Endothelial cell of umbilical vein (primary cell): Measurements from ENCODE around the gene STK32C. TPM values are rescaled to one million over a fixed set of nuclear protein-coding genes. Genes with fewer than 3 reads are reported as not detected.

Experiments
- BruUV-seq: library from RNA; stranded (reverse); fragments of 400-500 nt; replicated peaks from 2 replicates; lab custom pipeline; 2021; lab: Mats Ljungman, UMichigan
- CTCF ChIA-PET: fragments of 300-600, 350-600 bp; sonication (Branson Sonifier 250); formaldehyde crosslinking; loops from one replicate; lab custom pipeline; 2021; ENCODE audit warnings: antibody characterized with exemption, inconsistent platforms; lab: Charles Lee
- POLR2A ChIA-PET: fragments of 300-600, 350-600 bp; sonication (Branson Sonifier 250); formaldehyde crosslinking; loops from one replicate; lab custom pipeline; 2021; ENCODE audit warnings: antibody characterized with exemption, inconsistent platforms; lab: Charles Lee
- DNase-seq: peaks from one replicate; pipeline ENCODE4 v3.0.0-alpha.2; 2011; ENCODE audit warnings: low read depth, low spot score
- FAIRE-seq: peaks from 2 replicates; lab custom pipeline; 2011; peaks lifted over from hg19 to GRCh38; lab: Jason Lieb, UNC
- H2AFZ ChIP-seq: 2 replicates; pipeline ENCODE4 v1.6.0; 2012; ENCODE audit warnings: low read depth, low read length, control low read depth, inconsistent platforms
- H3K27ac ChIP-seq: 2 replicates; pipeline ENCODE4 v1.5.1; 2011; ENCODE audit warnings: low read depth, mild to moderate bottlenecking, control low read depth, low read length, moderate library complexity; ENCODE audit not compliant: insufficient read depth
- H3K27me3 ChIP-seq, 2 experiments: 2 replicates each; pipeline versions ENCODE4 v1.6.0 to v1.6.1; 2011; ENCODE audit warnings: low read length in 2 of 2, mixed read lengths in 1 of 2; ENCODE audit not compliant: control insufficient read depth in 2 of 2, insufficient read depth in 2 of 2
- H3K36me3 ChIP-seq, 2 experiments: 2 replicates in 1 of 2; 3 replicates in 1 of 2; pipeline ENCODE4 v1.5.1; 2011; ENCODE audit warnings: low read length in 2 of 2, mild to moderate bottlenecking in 1 of 2, moderate library complexity in 1 of 2; ENCODE audit not compliant: control insufficient read depth in 2 of 2, insufficient read depth in 2 of 2; ENCODE audit errors: extremely low read depth in 1 of 2
- H3K4me1 ChIP-seq: 3 replicates; pipeline ENCODE4 v1.5.1; 2011; ENCODE audit warnings: mild to moderate bottlenecking, low read length; ENCODE audit not compliant: control insufficient read depth, insufficient read depth; ENCODE audit errors: extremely low read depth
- H3K4me2 ChIP-seq: 2 replicates; pipeline ENCODE4 v1.6.1; 2011; ENCODE audit warnings: low read length, control low read depth, mixed read lengths; ENCODE audit not compliant: insufficient read depth
- H3K4me3 ChIP-seq, 3 experiments: fragments of 200-600 bp in 1 of 3; sonication (generic), shearing (Covaris generic) in 1 of 3; replicated peaks in 1 of 3; 2 replicates each; pipeline ENCODE4 v1.5.1; 2011 to 2016; ENCODE audit warnings: control low read depth in 3 of 3, low read length in 3 of 3, mild to moderate bottlenecking in 2 of 3, inconsistent platforms in 1 of 3, low read depth in 1 of 3, moderate library complexity in 1 of 3; ENCODE audit not compliant: insufficient read depth in 1 of 3
- H3K79me2 ChIP-seq: 2 replicates; pipeline ENCODE4 v1.6.0; 2012; ENCODE audit warnings: low read length, inconsistent platforms; ENCODE audit not compliant: control insufficient read depth, insufficient read depth
- H3K9ac ChIP-seq: replicated peaks from 2 replicates; pipeline ENCODE3; 2011; ENCODE audit warnings: low read length, control low read depth; ENCODE audit not compliant: insufficient read depth; ENCODE audit errors: extremely low read depth
- H3K9me1 ChIP-seq: replicated peaks from 3 replicates; pipeline ENCODE4 v1.6.0; 2011; ENCODE audit warnings: mild to moderate bottlenecking, low read length; ENCODE audit not compliant: control insufficient read depth, insufficient read depth; ENCODE audit errors: extremely low read depth
- H3K9me3 ChIP-seq: replicated peaks from 2 replicates; pipeline ENCODE4 v1.5.1; 2012; ENCODE audit warnings: low read length, inconsistent platforms; ENCODE audit not compliant: control insufficient read depth, insufficient read depth
- H4K20me1 ChIP-seq: replicated peaks from 2 replicates; pipeline ENCODE3; 2011; ENCODE audit warnings: mild to moderate bottlenecking, low read length; ENCODE audit not compliant: control insufficient read depth, insufficient read depth; ENCODE audit errors: extremely low read depth
- EZH2 ChIP-seq: IDR thresholded peaks from 2 replicates; pipeline ENCODE4 v1.6.1; 2012; ENCODE audit warnings: borderline replicate concordance, low read depth, mild to moderate bottlenecking, moderate library complexity, low read length, inconsistent platforms; ENCODE audit not compliant: severe bottlenecking
- FOS ChIP-seq: IDR thresholded peaks from 2 replicates; pipeline ENCODE4 v1.6.1; 2011; ENCODE audit warnings: mild to moderate bottlenecking, low read length, moderate library complexity, borderline replicate concordance; ENCODE audit not compliant: insufficient read depth
- GATA2 ChIP-seq: IDR thresholded peaks from 2 replicates; pipeline ENCODE4 v1.7.0; 2011; ENCODE audit warnings: low read depth, mild to moderate bottlenecking, moderate library complexity, mixed read lengths, low read length; ENCODE audit not compliant: insufficient read length, insufficient read depth
- JUN ChIP-seq: IDR thresholded peaks from 2 replicates; pipeline ENCODE4 v1.6.1; 2011; ENCODE audit warnings: borderline replicate concordance, low read depth; ENCODE audit not compliant: insufficient read length, insufficient read depth
- MYC ChIP-seq: IDR thresholded peaks from one replicate; pipeline ENCODE4 v1.6.1; 2011; ENCODE audit warnings: mild to moderate bottlenecking, low read depth, low read length
- POLR2A ChIP-seq: IDR thresholded peaks from 2 replicates; pipeline ENCODE4 v1.6.1; 2012; ENCODE audit warnings: low read depth, mild to moderate bottlenecking, control low read depth, low read length
- POLR2AphosphoS5 ChIP-seq: IDR thresholded peaks from 2 replicates; pipeline ENCODE4 v1.6.1; 2012; ENCODE audit warnings: low read depth, mild to moderate bottlenecking, control low read depth, low read length, moderate library complexity; ENCODE audit not compliant: insufficient read depth
- dilution Hi-C: fragments of 300-500 bp; cut with MboI; formaldehyde crosslinking; loops from one replicate; pipeline ENCODE4 v1.15.0; 2019; ENCODE audit warnings: low sequenced_read_pairs; ENCODE audit not compliant: extremely low pct_ligation_motif_present
- intact Hi-C: fragments of 100-400 bp; cut with micrococcal nuclease; formaldehyde crosslinking; loops from one replicate; pipeline ENCODE4 v1.10.0; 2022
- polyA plus RNA-seq, 4 experiments: library from polyadenylated mRNA; depleted of rRNA in 3 of 4; stranded (reverse) in 3 of 4; unstranded in 1 of 4; fragments of >200 nt; gene quantifications; 2 replicates each; pipeline versions ENCODE4 v1.2.1 to v1.2.3, GENCODE V29; 2011 to 2012; ENCODE audit warnings: missing spikeins in 1 of 4
- total RNA-seq: library from RNA; stranded (reverse); gene quantifications from 2 replicates; pipeline ENCODE4 v1.2.3, GENCODE V29; 2021
- TF ChIP-seq, protein P1 (sequence below): IDR thresholded peaks from 2 replicates; pipeline ENCODE4 v1.6.1; 2011; ENCODE audit not compliant: insufficient read depth, insufficient read length
- TF ChIP-seq, protein P2 (sequence below), 2 donors: IDR thresholded peaks; 1 replicate in 1 of 2; 2 replicates in 1 of 2; pipeline ENCODE4 v1.5.1; 2011; ENCODE audit warnings: low read length in 2 of 2, mild to moderate bottlenecking in 2 of 2, moderate library complexity in 2 of 2, control low read depth in 1 of 2, inconsistent platforms in 1 of 2, low read depth in 1 of 2; ENCODE audit not compliant: insufficient read depth in 1 of 2; ENCODE audit errors: extremely low read depth in 1 of 2

The STK32C gene
- total and polyA plus RNA-seq, 2 donors (not counting 3 experiments of a cell fraction or from before 2014, with no cell fraction given), result 5.4 to 14.1 TPM

DNA sequence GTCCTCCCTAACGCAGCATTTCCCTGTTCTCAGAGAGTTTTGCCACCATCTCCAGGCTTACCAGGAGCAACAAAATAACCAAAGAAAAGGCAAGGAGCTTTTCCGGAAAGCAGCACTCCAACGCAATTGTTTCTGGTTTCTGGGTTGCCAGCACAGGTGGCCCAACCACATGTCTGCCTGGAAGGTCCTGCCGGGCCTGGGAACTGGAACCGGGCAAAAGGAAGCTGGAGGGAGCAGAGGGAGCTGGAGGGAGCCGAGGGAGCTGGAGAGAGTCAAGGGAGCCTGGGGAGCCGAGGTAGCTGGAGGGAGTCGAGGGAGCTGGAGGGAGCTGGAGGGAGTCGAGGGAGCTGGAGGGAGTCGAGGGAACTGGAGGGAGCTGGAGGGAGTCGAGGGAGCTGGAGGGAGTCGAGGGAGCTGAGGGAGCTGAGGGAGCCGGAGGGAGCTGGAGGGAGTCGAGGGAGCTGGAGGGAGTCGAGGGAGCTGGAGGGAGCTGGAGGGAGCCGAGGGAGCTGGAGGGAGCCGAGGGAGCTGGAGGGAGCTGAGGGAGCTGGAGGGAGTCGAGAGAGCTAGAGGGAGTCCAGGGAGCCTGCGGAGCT, 54.6 kb downstream of the STK32C start:
- FAIRE-seq (no peak), DNase-seq (no peak)
- Histone ChIP-seq H3K9ac (no peak overlapping the region), H3K36me3 (no peaks in the 10 kb centered on the region), H3K4me1 (no peaks in the 10 kb centered on the region), H3K4me3 (no peak overlapping the region), H3K27ac (no peak overlapping the region), H3K9me3 (no peaks in the 10 kb centered on the region), H2AFZ (no peak overlapping the region), H3K79me2 (no peaks in the 10 kb centered on the region), H3K4me2 (no peak overlapping the region), H3K9me1 (no peaks in the 10 kb centered on the region), H3K27me3 (no peaks in the 10 kb centered on the region), H4K20me1 (no peaks in the 10 kb centered on the region)
- no TSS peak for BruUV-seq
- ChIA-PET CTCF (no interaction called here), POLR2A (no interaction called here)
- intact Hi-C loops, result no loop called here
- no peak for TF ChIP-seq GATA2
- no peak for TF ChIP-seq MYC
- TF ChIP-seq, protein P1, sequence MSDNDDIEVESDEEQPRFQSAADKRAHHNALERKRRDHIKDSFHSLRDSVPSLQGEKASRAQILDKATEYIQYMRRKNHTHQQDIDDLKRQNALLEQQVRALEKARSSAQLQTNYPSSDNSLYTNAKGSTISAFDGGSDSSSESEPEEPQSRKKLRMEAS, result no peak
- TF ChIP-seq POLR2AphosphoS5, result no peak
- dilution Hi-C loops, result no loop called here

DNA sequence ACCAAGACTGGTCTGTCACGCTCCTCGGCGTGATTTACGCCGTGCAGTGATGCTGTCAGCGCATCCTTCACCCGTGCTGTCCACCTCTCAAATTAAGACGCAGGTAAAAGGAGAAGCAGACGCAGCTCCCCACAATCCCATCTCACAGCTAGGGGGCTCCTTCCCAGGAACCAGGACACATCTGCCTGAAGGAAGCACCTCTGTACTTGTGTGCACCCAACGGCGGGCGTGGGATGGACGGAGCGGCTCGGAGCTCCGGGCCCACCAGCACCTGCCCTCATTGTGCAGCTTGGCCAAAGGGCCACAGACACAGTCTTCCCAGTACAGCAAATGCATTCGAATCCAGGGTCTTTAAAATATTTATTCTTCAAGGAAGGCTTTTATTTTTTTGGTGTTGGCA, 55.3 kb downstream of the STK32C start:
- H3K4me3 ChIP-seq, result no peak overlapping the region
- DNase-seq (no peak), FAIRE-seq (no peak)
- no peak overlapping the region for H2AFZ ChIP-seq
- H4K20me1 ChIP-seq, result no peaks in the 10 kb centered on the region
- H3K4me1 ChIP-seq, result no peaks in the 10 kb centered on the region
- no TSS peak for BruUV-seq
- H3K27ac ChIP-seq, result no peak overlapping the region
- H3K9ac ChIP-seq, result no peak overlapping the region
- dilution Hi-C loops, result no loop called here
- TF ChIP-seq, protein P2, sequence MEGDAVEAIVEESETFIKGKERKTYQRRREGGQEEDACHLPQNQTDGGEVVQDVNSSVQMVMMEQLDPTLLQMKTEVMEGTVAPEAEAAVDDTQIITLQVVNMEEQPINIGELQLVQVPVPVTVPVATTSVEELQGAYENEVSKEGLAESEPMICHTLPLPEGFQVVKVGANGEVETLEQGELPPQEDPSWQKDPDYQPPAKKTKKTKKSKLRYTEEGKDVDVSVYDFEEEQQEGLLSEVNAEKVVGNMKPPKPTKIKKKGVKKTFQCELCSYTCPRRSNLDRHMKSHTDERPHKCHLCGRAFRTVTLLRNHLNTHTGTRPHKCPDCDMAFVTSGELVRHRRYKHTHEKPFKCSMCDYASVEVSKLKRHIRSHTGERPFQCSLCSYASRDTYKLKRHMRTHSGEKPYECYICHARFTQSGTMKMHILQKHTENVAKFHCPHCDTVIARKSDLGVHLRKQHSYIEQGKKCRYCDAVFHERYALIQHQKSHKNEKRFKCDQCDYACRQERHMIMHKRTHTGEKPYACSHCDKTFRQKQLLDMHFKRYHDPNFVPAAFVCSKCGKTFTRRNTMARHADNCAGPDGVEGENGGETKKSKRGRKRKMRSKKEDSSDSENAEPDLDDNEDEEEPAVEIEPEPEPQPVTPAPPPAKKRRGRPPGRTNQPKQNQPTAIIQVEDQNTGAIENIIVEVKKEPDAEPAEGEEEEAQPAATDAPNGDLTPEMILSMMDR (IDR thresholded peaks at IDR 0.05; ENCODE audit: extremely low read depth in 1 of 2, insufficient read depth in 1 of 2, low read depth in 1 of 2, low read length in 2 of 2), result no peak
- TF ChIP-seq MYC, result no peak
- TF ChIP-seq JUN, result no peak
- no peak for TF ChIP-seq GATA2
- no peak for TF ChIP-seq POLR2AphosphoS5
- TF ChIP-seq FOS, result no peak
- TF ChIP-seq, protein P1, result no peak
- TF ChIP-seq EZH2, result no peak
- no peak for TF ChIP-seq POLR2A
- ChIA-PET CTCF (no interaction called here), POLR2A (no interaction called here)
- intact Hi-C loops, result no loop called here
- H3K79me2 ChIP-seq, result no peaks in the 10 kb centered on the region
- H3K4me2 ChIP-seq, result no peak overlapping the region
- no peaks in the 10 kb centered on the region for H3K27me3 ChIP-seq
- no peaks in the 10 kb centered on the region for H3K36me3 ChIP-seq
- H3K9me1 ChIP-seq, result no peaks in the 10 kb centered on the region
- H3K9me3 ChIP-seq, result no peaks in the 10 kb centered on the region
